ENCODE results near the gene SGMS1.

Gene SGMS1

GRCh38 chr10:50514995-50515394 is 108.8 kb downstream of the SGMS1 start:
- DNase-seq (ENCODE audit: low read depth), result no peak
- TF ChIP-seq, protein P1, sequence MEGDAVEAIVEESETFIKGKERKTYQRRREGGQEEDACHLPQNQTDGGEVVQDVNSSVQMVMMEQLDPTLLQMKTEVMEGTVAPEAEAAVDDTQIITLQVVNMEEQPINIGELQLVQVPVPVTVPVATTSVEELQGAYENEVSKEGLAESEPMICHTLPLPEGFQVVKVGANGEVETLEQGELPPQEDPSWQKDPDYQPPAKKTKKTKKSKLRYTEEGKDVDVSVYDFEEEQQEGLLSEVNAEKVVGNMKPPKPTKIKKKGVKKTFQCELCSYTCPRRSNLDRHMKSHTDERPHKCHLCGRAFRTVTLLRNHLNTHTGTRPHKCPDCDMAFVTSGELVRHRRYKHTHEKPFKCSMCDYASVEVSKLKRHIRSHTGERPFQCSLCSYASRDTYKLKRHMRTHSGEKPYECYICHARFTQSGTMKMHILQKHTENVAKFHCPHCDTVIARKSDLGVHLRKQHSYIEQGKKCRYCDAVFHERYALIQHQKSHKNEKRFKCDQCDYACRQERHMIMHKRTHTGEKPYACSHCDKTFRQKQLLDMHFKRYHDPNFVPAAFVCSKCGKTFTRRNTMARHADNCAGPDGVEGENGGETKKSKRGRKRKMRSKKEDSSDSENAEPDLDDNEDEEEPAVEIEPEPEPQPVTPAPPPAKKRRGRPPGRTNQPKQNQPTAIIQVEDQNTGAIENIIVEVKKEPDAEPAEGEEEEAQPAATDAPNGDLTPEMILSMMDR (IDR thresholded peaks at IDR 0.05; ENCODE audit: low read depth, low read length, missing control alignments), result no peak
- H3K4me3 ChIP-seq (ENCODE audit: low read depth, low read length), result no peak overlapping the region

DNA sequence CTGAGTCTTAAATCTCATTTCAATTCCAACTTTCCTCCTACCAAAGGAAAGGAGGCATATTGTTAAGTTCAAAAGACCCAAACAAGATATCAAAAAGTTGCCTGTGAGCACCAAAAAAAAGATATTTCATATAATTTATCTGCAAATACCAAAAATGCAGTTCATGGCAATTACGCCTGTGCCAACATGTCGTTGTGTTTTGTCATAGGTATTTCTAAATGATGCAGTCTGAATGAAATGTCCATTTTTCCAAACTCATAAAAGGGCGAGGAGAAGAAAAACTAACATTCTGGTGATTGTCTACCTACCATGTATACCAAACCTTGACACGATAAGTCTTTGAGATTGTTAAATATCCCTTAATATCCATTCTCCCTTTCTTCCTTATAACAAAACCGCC is 109.8 kb downstream of the SGMS1 start:
- H3K4me3 ChIP-seq (ENCODE audit: low read depth, low read length), result no peak overlapping the region
- no peak for DNase-seq (ENCODE audit: low read depth)
- TF ChIP-seq, protein P1 (IDR thresholded peaks at IDR 0.05; ENCODE audit: low read depth, low read length, missing control alignments), result no peak

- TF ChIP-seq, protein P1 (IDR thresholded peaks at IDR 0.05; ENCODE audit: low read depth, low read length, missing control alignments), result no peak
- peak; percentile 80 for DNase-seq (ENCODE audit: low read depth)
- no peak overlapping the region for H3K4me3 ChIP-seq (ENCODE audit: low read depth, low read length)
Observed at GRCh38 chr10:50512743-50513416, 110.9 kb downstream of the SGMS1 start.

DNA sequence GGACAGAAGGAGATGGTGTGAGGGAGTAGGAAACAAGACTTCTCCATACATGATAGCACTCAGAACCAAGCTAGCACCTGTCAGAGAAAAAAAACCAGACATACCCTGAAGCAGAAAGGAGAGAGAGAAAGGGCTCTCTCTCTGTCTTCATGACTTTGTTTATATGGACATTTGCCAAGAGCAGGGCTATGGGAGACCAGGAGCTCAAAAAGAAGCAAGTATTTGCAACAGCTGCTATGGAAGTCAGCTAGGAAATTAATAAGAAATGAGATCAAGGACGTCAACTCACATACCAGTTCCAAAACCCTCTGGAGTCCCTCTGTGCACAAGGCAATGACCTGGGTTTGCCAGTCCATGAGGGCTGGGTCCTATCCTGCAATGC is 111.6 kb downstream of the SGMS1 start:
- TF ChIP-seq, protein P1 (IDR thresholded peaks at IDR 0.05; ENCODE audit: low read depth, low read length, missing control alignments), result no peak
- H3K4me3 ChIP-seq (ENCODE audit: low read depth, low read length), result no peak overlapping the region

DNA sequence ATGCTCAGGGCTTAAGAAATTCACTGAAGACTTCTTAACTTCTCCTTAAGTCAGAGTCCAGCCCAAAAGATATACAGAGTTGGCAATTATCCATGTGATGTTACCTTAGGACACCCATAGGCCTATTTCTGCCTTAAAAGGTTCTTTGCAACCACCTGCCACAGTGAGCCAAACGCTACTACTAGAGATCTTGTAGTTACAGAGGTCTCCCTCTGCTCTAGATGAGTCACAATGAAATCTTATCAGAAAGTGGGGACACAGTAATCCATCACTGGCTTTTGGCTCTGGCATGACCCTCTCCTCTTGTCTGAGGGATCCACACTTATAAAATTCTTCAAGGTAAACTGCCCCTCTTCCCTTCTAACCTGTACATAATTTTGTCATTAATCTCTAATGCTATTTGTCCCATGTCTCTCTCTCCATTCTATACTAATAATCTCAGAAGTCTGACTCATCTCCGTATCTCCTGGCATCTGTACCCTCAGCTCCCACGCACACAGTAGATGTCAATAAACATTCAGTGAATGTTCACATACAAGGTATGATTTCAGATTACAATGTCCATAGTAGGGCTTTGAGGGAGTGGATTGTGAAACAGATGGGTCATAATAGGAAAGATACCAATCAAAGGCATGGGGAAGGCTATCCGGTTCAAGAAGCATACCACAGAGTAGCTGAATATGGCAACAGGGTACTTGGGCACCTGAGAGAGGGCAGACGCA is 112.1 kb downstream of the SGMS1 start:
- TF ChIP-seq, protein P1 (IDR thresholded peaks at IDR 0.05; ENCODE audit: low read depth, low read length, missing control alignments), result no peak
- no peak for DNase-seq (ENCODE audit: low read depth)

More for the DNA sequence above, 111.6 kb downstream of the SGMS1 start:
- no peak for DNase-seq (ENCODE audit: low read depth)

DNA sequence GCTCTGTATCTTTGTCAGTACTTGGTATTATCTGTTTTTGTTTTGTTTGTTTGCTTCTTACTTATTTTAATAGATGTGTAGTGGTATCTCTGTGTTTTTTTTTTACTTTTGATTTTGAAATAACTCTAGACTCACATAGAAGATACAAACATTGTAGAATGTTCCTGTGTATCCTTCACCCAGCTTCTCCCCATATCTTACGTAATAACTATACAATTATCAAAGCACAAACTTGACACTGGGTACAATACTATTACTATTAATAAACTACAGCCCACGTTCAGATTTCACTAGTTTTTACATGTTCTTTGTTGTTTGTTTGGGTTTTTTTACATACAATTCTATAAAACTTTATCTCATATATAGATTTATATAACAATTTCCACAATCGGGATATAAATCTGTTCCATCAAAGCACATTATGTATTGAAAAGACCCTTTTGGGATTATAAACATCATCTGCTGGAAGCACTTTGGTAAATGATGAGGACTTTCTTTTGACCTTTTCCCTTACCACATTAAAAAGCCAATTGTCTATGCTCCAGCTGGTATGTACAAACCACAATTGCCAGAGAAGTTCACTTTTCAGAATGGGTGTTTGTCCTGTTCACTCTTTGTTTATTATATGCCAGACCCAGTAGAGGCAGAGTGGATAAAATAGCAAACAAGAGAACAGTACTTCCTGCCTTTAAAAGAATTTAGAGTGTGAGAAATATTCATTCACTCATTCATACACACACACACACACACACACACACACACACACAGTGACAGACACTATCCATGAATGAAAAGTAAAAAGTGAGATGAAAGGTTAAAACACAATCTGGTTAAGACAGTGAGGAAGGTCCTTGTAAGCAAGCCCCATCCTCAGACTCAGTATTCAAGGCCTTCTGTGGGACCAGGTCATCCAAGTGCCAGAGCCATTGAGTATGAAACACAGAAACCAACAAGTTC is 113.0 kb downstream of the SGMS1 start:
- no peak for DNase-seq (ENCODE audit: low read depth)
- TF ChIP-seq, protein P1 (IDR thresholded peaks at IDR 0.05; ENCODE audit: low read depth, low read length, missing control alignments), result no peak
- no peak overlapping the region for H3K4me3 ChIP-seq (ENCODE audit: low read depth, low read length)

More for the DNA sequence above, 112.1 kb downstream of the SGMS1 start:
- H3K4me3 ChIP-seq (ENCODE audit: low read depth, low read length), result no peak overlapping the region
